ENCODE results near the gene HECTD4.

Gene HECTD4

DNA sequence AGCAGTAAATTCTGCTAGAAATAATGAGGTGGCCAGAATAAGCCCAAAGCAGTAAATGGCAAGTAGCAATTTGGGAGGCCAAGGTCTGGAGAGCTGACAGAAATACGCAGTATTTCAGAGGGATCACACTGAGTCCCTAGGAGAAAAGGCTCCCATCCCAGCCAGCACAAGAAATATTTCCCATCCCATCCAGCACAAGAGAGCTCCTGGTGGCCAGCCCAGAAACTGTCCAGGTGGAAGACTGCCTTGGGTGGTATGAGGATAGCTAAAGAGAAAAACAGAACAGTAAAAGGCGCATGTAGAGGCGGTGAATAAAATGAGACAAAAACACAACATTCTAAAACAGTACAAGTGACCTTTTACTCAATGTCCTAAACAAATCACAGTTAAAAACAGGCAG, 120.7 kb downstream of the HECTD4 start:
- no peaks in the 10 kb centered on the region for H3K4me1 ChIP-seq (ENCODE audit: insufficient read depth, low read length, severe bottlenecking)
- H3K27ac ChIP-seq (ENCODE audit: low read depth, low read length, poor library complexity, severe bottlenecking): no peak overlapping the region
- H4K20me1 ChIP-seq (ENCODE audit: insufficient read depth, low read length): no peaks in the 10 kb centered on the region
- no peak overlapping the region for H3K4me3 ChIP-seq (ENCODE audit: low read depth, low read length, poor library complexity, severe bottlenecking)
- H3F3A ChIP-seq (ENCODE audit: insufficient read depth, low read length): no peaks in the 10 kb centered on the region
- TF ChIP-seq CTCF (IDR thresholded peaks at IDR 0.05; ENCODE audit: low read length) (no peak), EZH2 (IDR thresholded peaks at IDR 0.05; ENCODE audit: borderline replicate concordance, low read length) (no peak)
- no peak overlapping the region for H3K9ac ChIP-seq (ENCODE audit: low read length)
- H3K27me3 ChIP-seq (ENCODE audit: insufficient read depth, low read length): no peaks in the 10 kb centered on the region
- no peaks in the 10 kb centered on the region for H3K9me2 ChIP-seq (ENCODE audit: low read depth, low read length)
- no peaks in the 10 kb centered on the region for H3K79me2 ChIP-seq (ENCODE audit: insufficient read depth, low read length)
- peaks cover 66% of the 10 kb centered on the region; the same call in 1 of the 2 replicates for H3K36me3 ChIP-seq (ENCODE audit: insufficient read depth, low read length)
- no peak overlapping the region for H2AFZ ChIP-seq (ENCODE audit: low read length)
- H3K4me2 ChIP-seq (ENCODE audit: low read length): no peak overlapping the region
- no peaks in the 10 kb centered on the region for H3K9me3 ChIP-seq (ENCODE audit: low read length)

DNA sequence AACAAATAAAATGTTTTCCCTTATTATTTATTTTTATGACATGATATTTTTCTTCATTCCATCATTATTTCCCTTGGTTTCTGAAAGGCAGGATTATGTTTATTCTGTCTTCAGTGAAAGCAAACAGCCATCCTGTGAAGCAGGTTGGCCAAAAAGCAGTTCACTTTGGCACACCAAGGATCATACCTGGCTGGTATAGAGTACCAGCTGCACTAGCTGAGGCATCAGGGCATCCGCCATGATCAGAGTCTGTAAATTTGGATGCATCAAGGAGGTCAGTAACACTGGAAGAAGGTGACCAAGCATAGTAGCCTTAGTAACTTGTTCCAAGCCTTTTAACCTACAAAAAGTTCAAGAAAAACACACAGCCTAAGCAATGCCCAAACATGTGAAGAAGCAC, 123.3 kb downstream of the HECTD4 start:
- TF ChIP-seq CTCF (IDR thresholded peaks at IDR 0.05; ENCODE audit: low read length) (no peak), EZH2 (IDR thresholded peaks at IDR 0.05; ENCODE audit: borderline replicate concordance, low read length) (no peak)
- no peaks in the 10 kb centered on the region for H3K4me1 ChIP-seq (ENCODE audit: insufficient read depth, low read length, severe bottlenecking)
- no peaks in the 10 kb centered on the region for H3K9me3 ChIP-seq (ENCODE audit: low read length)
- H3K9me2 ChIP-seq (ENCODE audit: low read depth, low read length): no peaks in the 10 kb centered on the region
- H3K27me3 ChIP-seq (ENCODE audit: insufficient read depth, low read length): no peaks in the 10 kb centered on the region
- no peaks in the 10 kb centered on the region for H4K20me1 ChIP-seq (ENCODE audit: insufficient read depth, low read length)
- no peak overlapping the region for H2AFZ ChIP-seq (ENCODE audit: low read length)
- no peak overlapping the region for H3K27ac ChIP-seq (ENCODE audit: low read depth, low read length, poor library complexity, severe bottlenecking)
- no peaks in the 10 kb centered on the region for H3F3A ChIP-seq (ENCODE audit: insufficient read depth, low read length)
- H3K4me3 ChIP-seq (ENCODE audit: low read depth, low read length, poor library complexity, severe bottlenecking): no peak overlapping the region
- H3K4me2 ChIP-seq (ENCODE audit: low read length): no peak overlapping the region
- H3K79me2 ChIP-seq (ENCODE audit: insufficient read depth, low read length): no peaks in the 10 kb centered on the region
- H3K9ac ChIP-seq (ENCODE audit: low read length): no peak overlapping the region
- H3K36me3 ChIP-seq (ENCODE audit: insufficient read depth, low read length): peaks cover 69% of the 10 kb centered on the region

DNA sequence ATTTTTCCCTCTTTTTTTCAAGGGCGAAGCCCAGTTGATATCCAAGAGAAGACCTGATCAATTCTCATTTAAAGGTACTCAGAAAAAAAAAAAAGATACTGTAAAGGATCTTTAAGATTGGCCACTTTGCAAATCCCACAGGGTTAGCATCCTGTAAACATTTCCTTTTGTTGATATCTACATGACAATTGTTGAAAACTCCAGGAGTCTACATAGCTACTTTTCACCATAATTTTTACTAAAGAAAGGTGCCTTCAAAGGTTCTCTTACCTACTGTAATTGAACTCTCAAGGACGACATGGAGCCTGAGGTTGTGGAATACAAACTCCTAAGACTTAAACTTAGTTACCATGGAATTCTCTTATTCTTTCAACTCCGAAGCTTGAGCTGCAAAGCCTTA, 125.5 kb downstream of the HECTD4 start:
- TF ChIP-seq CTCF (IDR thresholded peaks at IDR 0.05; ENCODE audit: low read length) (no peak), EZH2 (IDR thresholded peaks at IDR 0.05; ENCODE audit: borderline replicate concordance, low read length) (no peak)
- no peak overlapping the region for H2AFZ ChIP-seq (ENCODE audit: low read length)
- no peak overlapping the region for H3K4me3 ChIP-seq (ENCODE audit: low read depth, low read length, poor library complexity, severe bottlenecking)
- H3K27me3 ChIP-seq (ENCODE audit: insufficient read depth, low read length): no peaks in the 10 kb centered on the region
- no peak overlapping the region for H3K27ac ChIP-seq (ENCODE audit: low read depth, low read length, poor library complexity, severe bottlenecking)
- H3K9me3 ChIP-seq (ENCODE audit: low read length): no peaks in the 10 kb centered on the region
- no peaks in the 10 kb centered on the region for H3K4me1 ChIP-seq (ENCODE audit: insufficient read depth, low read length, severe bottlenecking)
- no peaks in the 10 kb centered on the region for H4K20me1 ChIP-seq (ENCODE audit: insufficient read depth, low read length)
- no peak overlapping the region for H3K4me2 ChIP-seq (ENCODE audit: low read length)
- H3K9me2 ChIP-seq (ENCODE audit: low read depth, low read length): no peaks in the 10 kb centered on the region
- H3K36me3 ChIP-seq (ENCODE audit: insufficient read depth, low read length): peaks cover 77% of the 10 kb centered on the region
- H3K9ac ChIP-seq (ENCODE audit: low read length): no peak overlapping the region
- no peaks in the 10 kb centered on the region for H3K79me2 ChIP-seq (ENCODE audit: insufficient read depth, low read length)
- H3F3A ChIP-seq (ENCODE audit: insufficient read depth, low read length): no peaks in the 10 kb centered on the region
